GM11168 (cell line): ENCODE data around the gene DZIP1.
"Not testable (repeated sequence)": the region's sequence is repeated elsewhere in the genome, so short reads cannot be mapped to it uniquely, and the experiment has no call there.

ENCODE experiments used
- in situ Hi-C: fragments of 300-500 bp; cut with MboI; formaldehyde crosslinking; loops from one replicate; pipeline ENCODE4 v1.12.0; 2022; ENCODE audit warnings: low sequenced_read_pairs; ENCODE audit not compliant: unreplicated experiment

DZIP1 gene

GRCh38 chr13:95644601-95645052 is at the start of gene DZIP1:
Gene DZIP1, minus strand, starts transcription at chr13:95644706. Its CDS starts 2,677 bp downstream, at chr13:95642029.
- in situ Hi-C loops: no loop called here

- in situ Hi-C loops: not testable (repeated sequence)
Measured at GRCh38 chr13:95690986-95691385, 46.5 kb upstream of the DZIP1 start.

GRCh38 chr13:95689582-95689926 is 45.0 kb upstream of the DZIP1 start:
- in situ Hi-C loops: no loop called here

GRCh38 chr13:95684960-95685359 is 40.5 kb upstream of the DZIP1 start:
- in situ Hi-C loops: not testable (repeated sequence)

- in situ Hi-C loops: no loop called here
Measured at GRCh38 chr13:95684418-95684817, 39.9 kb upstream of the DZIP1 start.

- in situ Hi-C loops: no loop called here
Measured at GRCh38 chr13:95679722-95680121, 35.2 kb upstream of the DZIP1 start.

- in situ Hi-C loops: no loop called here
Measured at GRCh38 chr13:95678967-95679366, 34.5 kb upstream of the DZIP1 start.

- in situ Hi-C loops: no loop called here
Measured at GRCh38 chr13:95677564-95678266, 33.2 kb upstream of the DZIP1 start.

GRCh38 chr13:95676762-95677563 is 32.5 kb upstream of the DZIP1 start, which contains the start of gene DNAJC3:
Gene DNAJC3, plus strand, starts transcription at chr13:95677139. Its CDS starts 117 bp downstream, at chr13:95677256.
- in situ Hi-C loops: no loop called here

GRCh38 chr13:95676105-95676761 is 31.7 kb upstream of the DZIP1 start:
- in situ Hi-C loops: no loop called here

- in situ Hi-C loops: no loop called here
Measured at GRCh38 chr13:95671597-95671996, 27.1 kb upstream of the DZIP1 start.

- in situ Hi-C loops: not testable (repeated sequence)
Measured at GRCh38 chr13:95667235-95667634, 22.7 kb upstream of the DZIP1 start.

- in situ Hi-C loops: no loop called here
Measured at GRCh38 chr13:95660981-95661581, 16.6 kb upstream of the DZIP1 start.

GRCh38 chr13:95659500-95659899 is 15.0 kb upstream of the DZIP1 start:
- in situ Hi-C loops: no loop called here

- in situ Hi-C loops: no loop called here
Measured at GRCh38 chr13:95656386-95657015, 12.0 kb upstream of the DZIP1 start.

- in situ Hi-C loops: no loop called here
Measured at GRCh38 chr13:95652821-95653220, 8.3 kb upstream of the DZIP1 start.

GRCh38 chr13:95652244-95652764 is 7.8 kb upstream of the DZIP1 start:
- in situ Hi-C loops: no loop called here

GRCh38 chr13:95650696-95651095 is 6.2 kb upstream of the DZIP1 start:
- in situ Hi-C loops: no loop called here

- in situ Hi-C loops: no loop called here
Measured at GRCh38 chr13:95647321-95647720, 2.8 kb upstream of the DZIP1 start.
